AG10803 (cell line): ENCODE results near the gene AK1.
"Not testable (repeated sequence)": the region's sequence is repeated elsewhere in the genome, so short reads cannot be mapped to it uniquely, and the experiment has no call there.

Experiments used
- DNase-seq: peaks from one replicate; pipeline ENCODE4 v3.0.0; 2010; ENCODE audit warnings: low read depth
- H3K4me3 ChIP-seq: 2 replicates; pipeline ENCODE4 v1.5.1; 2011; ENCODE audit warnings: mild to moderate bottlenecking, low read length, control low read depth
- CTCF ChIP-seq: conservative IDR thresholded peaks from 2 replicates; pipeline ENCODE4 v1.5.1; 2011; ENCODE audit warnings: mild to moderate bottlenecking, low read length, control low read depth, inconsistent platforms

AK1 gene

GRCh38 chr9:127852829-127853228, 24.6 kb downstream of the AK1 start:
- no peak for TF ChIP-seq CTCF
- no peak for DNase-seq
- H3K4me3 ChIP-seq, result peak overlapping the region; percentile 82

DNA sequence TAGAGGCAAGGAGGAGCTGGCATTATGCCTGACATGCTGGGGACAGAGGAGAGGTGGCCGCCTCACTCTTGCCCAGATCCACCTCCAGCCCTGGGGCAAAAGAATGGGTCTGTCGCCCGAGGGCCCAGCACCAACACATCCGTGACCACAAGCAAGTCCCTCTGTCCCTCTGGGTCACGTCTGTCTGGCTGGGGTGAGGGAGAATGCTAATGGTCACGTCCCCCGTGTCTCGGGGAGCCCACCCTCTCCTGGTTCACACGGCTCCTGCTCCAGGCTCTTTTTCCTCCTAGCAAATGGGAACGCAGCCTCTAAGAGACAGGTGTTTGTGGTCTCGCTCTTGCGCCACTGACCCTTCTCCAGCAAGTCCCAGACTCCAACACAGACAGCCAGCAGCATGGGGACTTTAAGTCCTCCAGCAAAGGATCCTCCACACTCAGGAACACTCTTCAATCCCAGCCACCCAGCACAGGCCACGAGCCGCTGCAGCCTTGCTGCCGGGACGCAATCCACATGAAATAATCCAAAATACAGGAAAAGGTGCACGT, 27.1 kb downstream of the AK1 start:
- no peak for TF ChIP-seq CTCF
- no peak for DNase-seq
- H3K4me3 ChIP-seq, result no peak overlapping the region

DNA sequence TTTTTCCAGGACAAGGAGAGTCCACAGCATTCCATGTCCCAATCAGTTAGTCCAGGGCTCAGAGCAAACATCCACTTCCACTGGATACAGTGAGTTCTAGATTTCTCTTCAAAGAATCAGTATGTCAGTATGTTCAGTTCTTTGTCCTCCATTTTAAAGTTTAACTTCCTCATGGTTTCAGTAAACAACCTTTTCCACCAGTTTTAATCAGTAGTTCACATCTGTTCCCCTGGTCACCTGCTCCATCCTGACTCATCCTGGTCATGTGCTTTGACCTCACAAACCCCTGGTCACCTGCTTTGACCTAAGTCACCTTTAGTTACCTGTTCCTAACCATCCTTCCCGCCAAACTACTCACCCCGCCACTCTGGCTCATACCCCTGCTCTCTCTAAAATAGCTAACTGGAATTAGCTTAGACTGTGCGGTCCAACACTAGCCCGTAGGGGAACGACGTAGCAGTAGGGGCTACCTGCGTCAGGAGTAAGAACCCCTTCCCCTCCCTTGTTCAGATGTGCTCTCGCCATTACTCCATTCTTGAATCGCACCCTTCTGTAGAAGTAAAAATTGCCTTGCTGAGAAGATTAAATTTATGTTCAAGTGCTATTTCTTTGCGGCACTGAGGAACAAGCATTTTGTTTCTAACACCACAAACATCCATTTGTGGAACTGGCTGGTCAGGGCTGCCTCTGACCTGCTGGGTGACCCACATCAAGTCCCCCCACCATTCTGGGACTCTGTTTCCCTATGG, 28.5 kb downstream of the AK1 start:
- no peak overlapping the region for H3K4me3 ChIP-seq
- no peak for DNase-seq
- TF ChIP-seq CTCF, result no peak

- DNase-seq, result no peak
- H3K4me3 ChIP-seq, result no peak overlapping the region
- TF ChIP-seq CTCF, result no peak
Measured at GRCh38 chr9:127847833-127848755, 29.4 kb downstream of the AK1 start.

GRCh38 chr9:127847178-127847510, 30.3 kb downstream of the AK1 start:
- DNase-seq, result peak; percentile 22
- no peak overlapping the region for H3K4me3 ChIP-seq
- no peak for TF ChIP-seq CTCF

GRCh38 chr9:127846443-127847177, 30.9 kb downstream of the AK1 start:
- DNase-seq, result no peak
- no peak overlapping the region for H3K4me3 ChIP-seq
- no peak for TF ChIP-seq CTCF

- not testable (repeated sequence) for DNase-seq, H3K4me3 ChIP-seq
Measured at GRCh38 chr9:127845619-127846018, 31.9 kb downstream of the AK1 start.
